Trophoblast cell (in vitro differentiated cells and primary cell): ENCODE data around the gene NTM.

Experiments used
- DNase-seq, 2 donors: peaks; one replicate each; pipeline ENCODE4 v3.0.0-alpha.2; 2016
- H2AFZ ChIP-seq: 2 replicates; pipeline ENCODE4 v1.6.1; 2013; ENCODE audit warnings: low read length, moderate library complexity, mild to moderate bottlenecking; ENCODE audit not compliant: insufficient read depth, poor library complexity
- H2AK5ac ChIP-seq: 2 replicates; pipeline ENCODE4 v1.6.1; 2013; ENCODE audit warnings: mild to moderate bottlenecking, low read length
- H2BK120ac ChIP-seq: 2 replicates; pipeline ENCODE4 v1.6.1; 2013; ENCODE audit warnings: low read length, mild to moderate bottlenecking, moderate library complexity; ENCODE audit not compliant: insufficient read depth, poor library complexity
- H2BK12ac ChIP-seq: 2 replicates; pipeline ENCODE4 v1.6.1; 2013; ENCODE audit warnings: mild to moderate bottlenecking, low read length, moderate library complexity
- H2BK5ac ChIP-seq: 2 replicates; pipeline ENCODE4 v1.6.1; 2013; ENCODE audit warnings: low read length, low read depth, moderate library complexity, mild to moderate bottlenecking; ENCODE audit not compliant: poor library complexity
- H3K14ac ChIP-seq: 2 replicates; pipeline ENCODE4 v1.6.1; 2013; ENCODE audit warnings: mild to moderate bottlenecking, low read length
- H3K18ac ChIP-seq: 2 replicates; pipeline ENCODE4 v1.6.1; 2013; ENCODE audit warnings: mild to moderate bottlenecking, low read length
- H3K23ac ChIP-seq: 2 replicates; pipeline ENCODE4 v1.6.1; 2013; ENCODE audit warnings: low read length
- H3K27ac ChIP-seq: 2 replicates; pipeline ENCODE4 v1.5.1; 2013; ENCODE audit warnings: low read depth, mild to moderate bottlenecking, inconsistent platforms, low read length, moderate library complexity
- H3K27me3 ChIP-seq: 2 replicates; pipeline ENCODE4 v1.6.1; 2013; ENCODE audit warnings: inconsistent platforms, mild to moderate bottlenecking, low read length, moderate library complexity; ENCODE audit not compliant: insufficient read depth
- H3K36me3 ChIP-seq, 2 experiments: 1 replicate in 1 of 2; 2 replicates in 1 of 2; pipeline ENCODE4 v1.6.1; 2013; ENCODE audit warnings: low read length in 2 of 2, mild to moderate bottlenecking in 2 of 2, moderate library complexity in 1 of 2; ENCODE audit not compliant: insufficient read depth in 2 of 2, control insufficient read depth in 1 of 2
- H3K4ac ChIP-seq: 2 replicates; pipeline ENCODE4 v1.6.1; 2013; ENCODE audit warnings: low read depth, mild to moderate bottlenecking, low read length, moderate library complexity
- H3K4me1 ChIP-seq, 2 experiments: 1 replicate in 1 of 2; 2 replicates in 1 of 2; pipeline ENCODE4 v1.6.1; 2013; ENCODE audit warnings: low read length in 2 of 2, mild to moderate bottlenecking in 2 of 2, moderate library complexity in 1 of 2; ENCODE audit not compliant: insufficient read depth in 2 of 2, control insufficient read depth in 1 of 2
- H3K4me2 ChIP-seq: 2 replicates; pipeline ENCODE4 v1.6.1; 2013; ENCODE audit warnings: inconsistent platforms, mild to moderate bottlenecking, low read length, moderate library complexity
- H3K4me3 ChIP-seq: 2 replicates; pipeline ENCODE4 v1.5.1; 2013; ENCODE audit warnings: mild to moderate bottlenecking, low read depth, low read length, inconsistent platforms
- H3K79me1 ChIP-seq: one replicate; pipeline ENCODE4 v1.6.1; 2013; ENCODE audit warnings: low read length
- H3K79me2 ChIP-seq: 2 replicates; pipeline ENCODE4 v1.6.1; 2013; ENCODE audit warnings: low read length, mild to moderate bottlenecking; ENCODE audit not compliant: control insufficient read depth, insufficient read depth, poor library complexity
- H3K9ac ChIP-seq: 2 replicates; pipeline ENCODE4 v1.6.1; 2013; ENCODE audit warnings: mild to moderate bottlenecking, low read length
- H3K9me3 ChIP-seq: 2 replicates; pipeline ENCODE4 v1.6.1; 2013; ENCODE audit warnings: low read depth, mild to moderate bottlenecking, control low read depth, inconsistent platforms, low read length; ENCODE audit not compliant: insufficient read depth
- H4K12ac ChIP-seq: 2 replicates; pipeline ENCODE4 v1.6.1; 2013; ENCODE audit warnings: low read depth, mild to moderate bottlenecking, low read length, moderate library complexity
- H4K8ac ChIP-seq: 2 replicates; pipeline ENCODE4 v1.6.1; 2013; ENCODE audit warnings: low read depth, mild to moderate bottlenecking, low read length, moderate library complexity
- H4K91ac ChIP-seq: one replicate; pipeline ENCODE4 v1.6.1; 2013; ENCODE audit warnings: low read depth, mild to moderate bottlenecking, low read length, moderate library complexity
- WGBS: extraction: QIAGEN DNeasy Blood & Tissue Kit; methylation state at CpG from one replicate; pipeline ENCODE4 v1.1.7; 2013; ENCODE audit warnings: missing lambda C conversion rate; ENCODE audit not compliant: insufficient read length, insufficient coverage; ENCODE audit errors: extremely low coverage; 5-methylcytosine and 5-hydroxymethylcytosine counted together

NTM gene

DNA sequence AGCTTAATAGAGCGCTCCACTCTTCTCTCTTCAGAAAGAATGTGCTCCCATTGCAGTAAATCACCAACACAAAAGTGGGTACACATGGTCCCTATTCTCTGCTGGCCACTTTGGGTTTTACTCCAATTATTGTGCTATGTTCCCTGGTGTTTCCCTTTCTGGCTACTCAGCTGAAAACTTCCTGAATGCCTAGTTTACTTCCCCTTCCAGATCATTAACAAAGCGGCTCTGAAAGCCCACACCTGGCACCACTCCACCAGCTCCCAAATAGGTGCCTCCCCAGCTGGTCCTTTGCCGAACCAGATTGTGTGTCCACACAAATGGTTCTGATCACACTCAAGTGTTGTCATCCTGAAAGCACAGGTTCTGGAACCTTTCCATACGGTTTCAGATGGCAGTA lies 443.7 kb downstream of the NTM start:
- WGBS = no CpG with 5 or more reads among the region's 4 CpGs

DNA sequence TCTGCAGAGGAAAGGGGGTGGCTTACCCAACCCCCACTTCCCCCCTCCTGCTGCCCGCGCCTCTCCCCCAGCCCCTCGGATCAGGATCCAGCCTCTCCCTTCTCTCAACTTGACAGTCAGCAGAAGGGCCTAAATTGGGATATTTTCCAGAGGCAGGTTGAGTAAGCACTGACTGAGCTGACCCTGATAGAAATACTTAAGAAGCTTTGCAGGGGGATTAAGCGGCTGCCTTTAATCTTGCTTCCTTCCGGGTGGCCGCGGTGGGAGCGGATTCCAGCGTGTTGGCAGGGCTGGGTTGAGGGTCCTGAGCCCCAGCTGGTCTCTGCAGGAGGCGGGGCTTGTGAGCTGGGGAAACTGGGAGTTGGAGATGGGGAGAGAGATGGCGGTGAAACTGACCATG lies 445.2 kb downstream of the NTM start:
- Histone ChIP-seq H3K9ac (no peak overlapping the region), H3K9me3 (no peaks in the 10 kb centered on the region), H3K18ac (no peak overlapping the region), H3K14ac (no peak overlapping the region), H2BK5ac (no peak overlapping the region), H3K27ac (no peak overlapping the region), H4K91ac (no peak overlapping the region), H4K12ac (no peak overlapping the region), H3K79me2 (no peaks in the 10 kb centered on the region), H3K4ac (no peak overlapping the region), H3K23ac (no peak overlapping the region), H2BK12ac (no peak overlapping the region), H3K4me2 (no peak overlapping the region), H2AK5ac (no peak overlapping the region), H2AFZ (no peak overlapping the region), H3K4me1 (no peaks in the 10 kb centered on the region), H3K27me3 (no peaks in the 10 kb centered on the region), H3K36me3 (no peaks in the 10 kb centered on the region), H4K8ac (no peak overlapping the region), H3K4me3 (no peak overlapping the region), H2BK120ac (no peak overlapping the region), H3K79me1 (no peaks in the 10 kb centered on the region)
- DNase-seq = no peak
- no CpG with 5 or more reads among the region's 11 CpGs for WGBS

More for the DNA sequence above, 443.7 kb downstream of the NTM start:
- DNase-seq = no peak
- no peak overlapping the region for H3K9ac ChIP-seq
- no peaks in the 10 kb centered on the region for H3K27me3 ChIP-seq
- H3K79me2 ChIP-seq = no peaks in the 10 kb centered on the region
- H3K27ac ChIP-seq = no peak overlapping the region
- no peak overlapping the region for H2BK5ac ChIP-seq
- no peak overlapping the region for H3K4me3 ChIP-seq
- no peak overlapping the region for H3K23ac ChIP-seq
- no peak overlapping the region for H2AK5ac ChIP-seq
- H3K14ac ChIP-seq = no peak overlapping the region
- H3K36me3 ChIP-seq = no peaks in the 10 kb centered on the region
- H3K9me3 ChIP-seq = peaks cover 2% of the 10 kb centered on the region
- no peaks in the 10 kb centered on the region for H3K4me1 ChIP-seq
- H3K79me1 ChIP-seq = no peaks in the 10 kb centered on the region
- H2BK120ac ChIP-seq = no peak overlapping the region
- H3K4me2 ChIP-seq = no peak overlapping the region
- no peak overlapping the region for H4K91ac ChIP-seq
- no peak overlapping the region for H3K18ac ChIP-seq
- H2BK12ac ChIP-seq = no peak overlapping the region
- no peak overlapping the region for H3K4ac ChIP-seq
- H4K8ac ChIP-seq = no peak overlapping the region
- no peak overlapping the region for H4K12ac ChIP-seq
- no peak overlapping the region for H2AFZ ChIP-seq

GRCh38 chr11:131816051-131816450 lies 445.6 kb downstream of the NTM start:
- Histone ChIP-seq H3K4me1 (no peaks in the 10 kb centered on the region), H3K4me2 (no peak overlapping the region), H3K79me2 (no peaks in the 10 kb centered on the region), H3K27me3 (no peaks in the 10 kb centered on the region), H3K79me1 (no peaks in the 10 kb centered on the region), H2BK12ac (no peak overlapping the region), H2AFZ (no peak overlapping the region), H3K4ac (no peak overlapping the region), H3K14ac (no peak overlapping the region), H3K9me3 (no peaks in the 10 kb centered on the region), H3K27ac (no peak overlapping the region), H2BK5ac (no peak overlapping the region), H3K9ac (no peak overlapping the region), H2AK5ac (no peak overlapping the region), H4K91ac (no peak overlapping the region), H3K4me3 (no peak overlapping the region), H4K12ac (no peak overlapping the region), H3K23ac (no peak overlapping the region), H4K8ac (no peak overlapping the region), H2BK120ac (no peak overlapping the region), H3K18ac (no peak overlapping the region), H3K36me3 (no peaks in the 10 kb centered on the region)
- WGBS = no CpG with 5 or more reads among the region's 5 CpGs
- no peak for DNase-seq

GRCh38 chr11:131817687-131818188 lies 447.3 kb downstream of the NTM start:
- no peaks in the 10 kb centered on the region for H3K79me1 ChIP-seq
- DNase-seq = no peak
- H2AFZ ChIP-seq = no peak overlapping the region
- H2BK12ac ChIP-seq = no peak overlapping the region
- no peaks in the 10 kb centered on the region for H3K9me3 ChIP-seq
- no peak overlapping the region for H2BK120ac ChIP-seq
- H2BK5ac ChIP-seq = no peak overlapping the region
- H3K4me3 ChIP-seq = no peak overlapping the region
- no peaks in the 10 kb centered on the region for H3K4me1 ChIP-seq
- no peak overlapping the region for H4K91ac ChIP-seq
- no peak overlapping the region for H3K4ac ChIP-seq
- no peak overlapping the region for H3K23ac ChIP-seq
- no peaks in the 10 kb centered on the region for H3K27me3 ChIP-seq
- no peak overlapping the region for H2AK5ac ChIP-seq
- no peak overlapping the region for H3K27ac ChIP-seq
- no peak overlapping the region for H4K12ac ChIP-seq
- H3K9ac ChIP-seq = no peak overlapping the region
- H3K18ac ChIP-seq = no peak overlapping the region
- no peak overlapping the region for H3K14ac ChIP-seq
- no peaks in the 10 kb centered on the region for H3K79me2 ChIP-seq
- no CpG with 5 or more reads among the region's 6 CpGs for WGBS
- H4K8ac ChIP-seq = no peak overlapping the region
- no peak overlapping the region for H3K4me2 ChIP-seq
- H3K36me3 ChIP-seq = no peaks in the 10 kb centered on the region
